Measurements from ENCODE around the gene PDE3A.

PDE3A gene

DNA sequence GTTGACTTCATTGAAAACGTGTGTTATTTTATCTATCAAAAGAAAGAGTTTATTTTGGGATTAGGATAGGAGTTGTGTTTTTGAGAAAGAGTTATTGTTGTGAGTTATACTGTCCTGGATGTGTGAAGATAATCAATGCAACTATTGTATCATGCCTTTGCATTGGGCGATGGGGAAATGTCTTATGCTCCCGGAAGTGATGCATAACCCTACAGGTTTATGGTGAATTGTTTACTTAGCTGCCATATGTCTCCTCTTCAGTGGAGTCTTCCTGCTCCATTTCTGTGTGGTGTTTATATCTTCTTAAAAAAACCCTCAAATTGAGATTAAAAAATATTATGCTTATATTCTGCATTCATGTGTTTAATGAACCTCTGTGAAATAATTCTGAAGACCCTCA is 6.5 kb downstream of the PDE3A start:
- no peak overlapping the region for H3K9ac ChIP-seq (ENCODE audit: low read length)

DNA sequence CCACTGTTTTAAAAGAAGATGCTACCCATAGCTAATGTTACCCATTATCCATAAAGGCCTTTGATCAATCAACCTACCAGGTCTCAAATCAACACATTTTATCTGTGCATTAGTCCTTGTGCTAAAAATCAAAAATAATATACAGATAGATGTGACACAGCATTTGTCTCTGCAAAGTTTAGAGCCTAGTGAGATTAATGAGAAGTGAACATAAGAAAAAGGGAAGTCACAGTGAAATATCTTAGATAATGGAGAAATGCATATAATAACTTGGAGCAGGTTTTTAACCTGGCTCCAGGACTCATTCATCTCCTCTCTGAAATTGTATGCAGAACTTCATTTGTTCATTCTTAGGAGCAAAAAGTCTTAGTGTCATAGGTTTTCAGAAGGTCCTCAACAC is 7.2 kb downstream of the PDE3A start:
- Histone ChIP-seq H3K27me3 (ENCODE audit: insufficient read depth, low read length) (no peaks in the 10 kb centered on the region), H3K4me1 (ENCODE audit: control insufficient read depth in 1 of 2, insufficient read depth in 2 of 2, low read length in 2 of 2) (no peaks in the 10 kb centered on the region), H3K9me3 (ENCODE audit: insufficient read depth, low read depth, low read length) (no peaks in the 10 kb centered on the region), H3K36me3 (ENCODE audit: control insufficient read depth in 1 of 2, insufficient read depth in 2 of 2, low read length in 2 of 2) (no peaks in the 10 kb centered on the region), H2BK12ac (ENCODE audit: low read length) (no peak overlapping the region), H3K9ac (ENCODE audit: low read length) (no peak overlapping the region), H3K27ac (ENCODE audit: low read depth, low read length) (no peak overlapping the region), H3K23ac (ENCODE audit: low read length) (no peak overlapping the region), H4K12ac (ENCODE audit: low read depth, low read length) (no peak overlapping the region), H3K14ac (ENCODE audit: low read length) (no peak overlapping the region), H3K4me2 (ENCODE audit: low read length) (no peak overlapping the region), H4K8ac (ENCODE audit: low read depth, low read length) (no peak overlapping the region), H3K18ac (ENCODE audit: low read length) (no peak overlapping the region), H3K4ac (ENCODE audit: low read depth, low read length) (no peak overlapping the region), H2BK120ac (ENCODE audit: insufficient read depth, low read length, poor library complexity) (no peak overlapping the region), H3K79me2 (ENCODE audit: control insufficient read depth, insufficient read depth, low read length, poor library complexity) (no peaks in the 10 kb centered on the region), H2AFZ (ENCODE audit: insufficient read depth, low read length, poor library complexity) (no peak overlapping the region), H3K4me3 (ENCODE audit: low read depth, low read length) (no peak overlapping the region), H3K79me1 (ENCODE audit: low read length) (no peaks in the 10 kb centered on the region), H2AK5ac (ENCODE audit: low read length) (no peak overlapping the region), H4K91ac (ENCODE audit: low read depth, low read length) (no peak overlapping the region), H2BK5ac (ENCODE audit: low read depth, low read length, poor library complexity) (no peak overlapping the region)
- DNase-seq = no peak

More for the DNA sequence above, 6.5 kb downstream of the PDE3A start:
- H2BK120ac ChIP-seq (ENCODE audit: insufficient read depth, low read length, poor library complexity) = no peak overlapping the region
- no peak overlapping the region for H4K8ac ChIP-seq (ENCODE audit: low read depth, low read length)
- H3K36me3 ChIP-seq (ENCODE audit: control insufficient read depth in 1 of 2, insufficient read depth in 2 of 2, low read length in 2 of 2) = no peaks in the 10 kb centered on the region
- no peak overlapping the region for H2BK12ac ChIP-seq (ENCODE audit: low read length)
- H4K12ac ChIP-seq (ENCODE audit: low read depth, low read length) = no peak overlapping the region
- H3K4me1 ChIP-seq (ENCODE audit: control insufficient read depth in 1 of 2, insufficient read depth in 2 of 2, low read length in 2 of 2) = no peaks in the 10 kb centered on the region
- no peaks in the 10 kb centered on the region for H3K27me3 ChIP-seq (ENCODE audit: insufficient read depth, low read length)
- H3K23ac ChIP-seq (ENCODE audit: low read length) = no peak overlapping the region
- H3K9me3 ChIP-seq (ENCODE audit: insufficient read depth, low read depth, low read length) = no peaks in the 10 kb centered on the region
- no peak overlapping the region for H2AK5ac ChIP-seq (ENCODE audit: low read length)
- H2BK5ac ChIP-seq (ENCODE audit: low read depth, low read length, poor library complexity) = no peak overlapping the region
- no peak overlapping the region for H3K4me3 ChIP-seq (ENCODE audit: low read depth, low read length)
- H3K79me1 ChIP-seq (ENCODE audit: low read length) = peaks cover 1% of the 10 kb centered on the region
- no peak overlapping the region for H3K4me2 ChIP-seq (ENCODE audit: low read length)
- no peak overlapping the region for H3K14ac ChIP-seq (ENCODE audit: low read length)
- H3K79me2 ChIP-seq (ENCODE audit: control insufficient read depth, insufficient read depth, low read length, poor library complexity) = no peaks in the 10 kb centered on the region
- no peak overlapping the region for H3K27ac ChIP-seq (ENCODE audit: low read depth, low read length)
- no peak for DNase-seq
- no peak overlapping the region for H3K18ac ChIP-seq (ENCODE audit: low read length)
- 100% methylated on average over 1 of the region's 3 CpGs for WGBS (ENCODE audit: extremely low coverage, insufficient coverage, insufficient read length)
- no peak overlapping the region for H4K91ac ChIP-seq (ENCODE audit: low read depth, low read length)
- no peak overlapping the region for H3K4ac ChIP-seq (ENCODE audit: low read depth, low read length)
- H2AFZ ChIP-seq (ENCODE audit: insufficient read depth, low read length, poor library complexity) = no peak overlapping the region

- Histone ChIP-seq H3K4ac (ENCODE audit: low read depth, low read length) (no peak overlapping the region), H3K27me3 (ENCODE audit: insufficient read depth, low read length) (no peaks in the 10 kb centered on the region), H3K4me2 (ENCODE audit: low read length) (no peak overlapping the region), H2AK5ac (ENCODE audit: low read length) (no peak overlapping the region), H4K91ac (ENCODE audit: low read depth, low read length) (no peak overlapping the region), H3K18ac (ENCODE audit: low read length) (no peak overlapping the region), H3K36me3 (ENCODE audit: control insufficient read depth in 1 of 2, insufficient read depth in 2 of 2, low read length in 2 of 2) (no peaks in the 10 kb centered on the region), H4K8ac (ENCODE audit: low read depth, low read length) (no peak overlapping the region), H3K27ac (ENCODE audit: low read depth, low read length) (no peak overlapping the region), H2BK120ac (ENCODE audit: insufficient read depth, low read length, poor library complexity) (no peak overlapping the region), H4K12ac (ENCODE audit: low read depth, low read length) (no peak overlapping the region), H2AFZ (ENCODE audit: insufficient read depth, low read length, poor library complexity) (no peak overlapping the region), H2BK12ac (ENCODE audit: low read length) (no peak overlapping the region), H3K9me3 (ENCODE audit: insufficient read depth, low read depth, low read length) (no peaks in the 10 kb centered on the region), H2BK5ac (ENCODE audit: low read depth, low read length, poor library complexity) (no peak overlapping the region), H3K14ac (ENCODE audit: low read length) (no peak overlapping the region), H3K9ac (ENCODE audit: low read length) (no peak overlapping the region), H3K23ac (ENCODE audit: low read length) (no peak overlapping the region), H3K79me1 (ENCODE audit: low read length) (no peaks in the 10 kb centered on the region), H3K4me1 (ENCODE audit: control insufficient read depth in 1 of 2, insufficient read depth in 2 of 2, low read length in 2 of 2) (no peaks in the 10 kb centered on the region), H3K79me2 (ENCODE audit: control insufficient read depth, insufficient read depth, low read length, poor library complexity) (no peaks in the 10 kb centered on the region), H3K4me3 (ENCODE audit: low read depth, low read length) (no peak overlapping the region)
- WGBS (ENCODE audit: extremely low coverage, insufficient coverage, insufficient read length) = no CpG with 5 or more reads among the region's 1 CpG
- no peak for DNase-seq
Observed at GRCh38 chr12:20376984-20377383, 8.6 kb downstream of the PDE3A start.

GRCh38 chr12:20377750-20378149 is 9.4 kb downstream of the PDE3A start:
- Histone ChIP-seq H4K8ac (ENCODE audit: low read depth, low read length) (no peak overlapping the region), H3K23ac (ENCODE audit: low read length) (no peak overlapping the region), H2AK5ac (ENCODE audit: low read length) (no peak overlapping the region), H3K79me1 (ENCODE audit: low read length) (no peaks in the 10 kb centered on the region), H3K18ac (ENCODE audit: low read length) (no peak overlapping the region), H3K4me2 (ENCODE audit: low read length) (no peak overlapping the region), H4K91ac (ENCODE audit: low read depth, low read length) (no peak overlapping the region), H3K4ac (ENCODE audit: low read depth, low read length) (no peak overlapping the region), H3K36me3 (ENCODE audit: control insufficient read depth in 1 of 2, insufficient read depth in 2 of 2, low read length in 2 of 2) (no peaks in the 10 kb centered on the region), H3K79me2 (ENCODE audit: control insufficient read depth, insufficient read depth, low read length, poor library complexity) (no peaks in the 10 kb centered on the region), H3K9ac (ENCODE audit: low read length) (no peak overlapping the region), H2BK5ac (ENCODE audit: low read depth, low read length, poor library complexity) (no peak overlapping the region), H3K9me3 (ENCODE audit: insufficient read depth, low read depth, low read length) (no peaks in the 10 kb centered on the region), H4K12ac (ENCODE audit: low read depth, low read length) (no peak overlapping the region), H2AFZ (ENCODE audit: insufficient read depth, low read length, poor library complexity) (no peak overlapping the region), H2BK120ac (ENCODE audit: insufficient read depth, low read length, poor library complexity) (no peak overlapping the region), H3K4me3 (ENCODE audit: low read depth, low read length) (no peak overlapping the region), H3K27me3 (ENCODE audit: insufficient read depth, low read length) (no peaks in the 10 kb centered on the region), H2BK12ac (ENCODE audit: low read length) (no peak overlapping the region), H3K14ac (ENCODE audit: low read length) (no peak overlapping the region), H3K27ac (ENCODE audit: low read depth, low read length) (no peak overlapping the region), H3K4me1 (ENCODE audit: control insufficient read depth in 1 of 2, insufficient read depth in 2 of 2, low read length in 2 of 2) (no peaks in the 10 kb centered on the region)
- DNase-seq = no peak

- no peak overlapping the region for H3K14ac ChIP-seq (ENCODE audit: low read length)
- no peak overlapping the region for H2BK120ac ChIP-seq (ENCODE audit: insufficient read depth, low read length, poor library complexity)
- H2AK5ac ChIP-seq (ENCODE audit: low read length) = no peak overlapping the region
- no peaks in the 10 kb centered on the region for H3K79me2 ChIP-seq (ENCODE audit: control insufficient read depth, insufficient read depth, low read length, poor library complexity)
- H3K23ac ChIP-seq (ENCODE audit: low read length) = no peak overlapping the region
- H3K79me1 ChIP-seq (ENCODE audit: low read length) = no peaks in the 10 kb centered on the region
- H3K27me3 ChIP-seq (ENCODE audit: insufficient read depth, low read length) = no peaks in the 10 kb centered on the region
- no peak overlapping the region for H3K9ac ChIP-seq (ENCODE audit: low read length)
- WGBS (ENCODE audit: extremely low coverage, insufficient coverage, insufficient read length) = no CpG with 5 or more reads among the region's 2 CpGs
- H2BK12ac ChIP-seq (ENCODE audit: low read length) = no peak overlapping the region
- no peak overlapping the region for H3K4me3 ChIP-seq (ENCODE audit: low read depth, low read length)
- H3K36me3 ChIP-seq (ENCODE audit: control insufficient read depth in 1 of 2, insufficient read depth in 2 of 2, low read length in 2 of 2) = no peaks in the 10 kb centered on the region
- no peak overlapping the region for H3K4me2 ChIP-seq (ENCODE audit: low read length)
- H3K18ac ChIP-seq (ENCODE audit: low read length) = no peak overlapping the region
- H2AFZ ChIP-seq (ENCODE audit: insufficient read depth, low read length, poor library complexity) = no peak overlapping the region
- no peak overlapping the region for H4K8ac ChIP-seq (ENCODE audit: low read depth, low read length)
- no peak overlapping the region for H3K4ac ChIP-seq (ENCODE audit: low read depth, low read length)
- no peak for DNase-seq
- no peak overlapping the region for H4K12ac ChIP-seq (ENCODE audit: low read depth, low read length)
- no peak overlapping the region for H3K27ac ChIP-seq (ENCODE audit: low read depth, low read length)
- H4K91ac ChIP-seq (ENCODE audit: low read depth, low read length) = no peak overlapping the region
- no peaks in the 10 kb centered on the region for H3K9me3 ChIP-seq (ENCODE audit: insufficient read depth, low read depth, low read length)
- no peaks in the 10 kb centered on the region for H3K4me1 ChIP-seq (ENCODE audit: control insufficient read depth in 1 of 2, insufficient read depth in 2 of 2, low read length in 2 of 2)
- no peak overlapping the region for H2BK5ac ChIP-seq (ENCODE audit: low read depth, low read length, poor library complexity)
Observed at GRCh38 chr12:20382117-20382516, 13.8 kb downstream of the PDE3A start.

Measured in trophoblast cell (in vitro differentiated cells and primary cell).